ENCODE data around the gene TRAF4.

TRAF4 gene

GRCh38 chr17:28796062-28796461, 52.3 kb downstream of the TRAF4 start:
- DNase-seq: no peak

Data from NCI-H524 treated with DMSO at 0.1 percent for 48 hours (cell line).